Measurements from ENCODE around the gene DPP7. TPM values are rescaled to one million over a fixed set of nuclear protein-coding genes. Genes with fewer than 3 reads are reported as not detected.

The DPP7 gene
- total RNA-seq, 6 donors from 2014 or later, result 108 to 394 (median 229) TPM

- DNase-seq (no peak), ATAC-seq (ENCODE audit: low FRiP score in 2 of 2) (no peak)
- no peak for TF ChIP-seq POLR2AphosphoS5 (IDR thresholded peaks at IDR 0.05)
- no peak for TF ChIP-seq EP300 (IDR thresholded peaks at IDR 0.05)
- TF ChIP-seq, protein P1, sequence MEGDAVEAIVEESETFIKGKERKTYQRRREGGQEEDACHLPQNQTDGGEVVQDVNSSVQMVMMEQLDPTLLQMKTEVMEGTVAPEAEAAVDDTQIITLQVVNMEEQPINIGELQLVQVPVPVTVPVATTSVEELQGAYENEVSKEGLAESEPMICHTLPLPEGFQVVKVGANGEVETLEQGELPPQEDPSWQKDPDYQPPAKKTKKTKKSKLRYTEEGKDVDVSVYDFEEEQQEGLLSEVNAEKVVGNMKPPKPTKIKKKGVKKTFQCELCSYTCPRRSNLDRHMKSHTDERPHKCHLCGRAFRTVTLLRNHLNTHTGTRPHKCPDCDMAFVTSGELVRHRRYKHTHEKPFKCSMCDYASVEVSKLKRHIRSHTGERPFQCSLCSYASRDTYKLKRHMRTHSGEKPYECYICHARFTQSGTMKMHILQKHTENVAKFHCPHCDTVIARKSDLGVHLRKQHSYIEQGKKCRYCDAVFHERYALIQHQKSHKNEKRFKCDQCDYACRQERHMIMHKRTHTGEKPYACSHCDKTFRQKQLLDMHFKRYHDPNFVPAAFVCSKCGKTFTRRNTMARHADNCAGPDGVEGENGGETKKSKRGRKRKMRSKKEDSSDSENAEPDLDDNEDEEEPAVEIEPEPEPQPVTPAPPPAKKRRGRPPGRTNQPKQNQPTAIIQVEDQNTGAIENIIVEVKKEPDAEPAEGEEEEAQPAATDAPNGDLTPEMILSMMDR (IDR thresholded peaks at IDR 0.05), result no peak
- TF ChIP-seq POLR2A (IDR thresholded peaks at IDR 0.05), result no peak
- 78% methylated on average over 4 of the region's 4 CpGs for WGBS, 2 donors
- Histone ChIP-seq H3K27ac (no peak overlapping the region), H3K4me3 (no peak overlapping the region), H3K36me3 (no peaks in the 10 kb centered on the region), H3K4me1 (peaks cover 4 to 22% (median 7%) of the 10 kb centered on the region in 4 donors), H3K27me3 (peaks cover 0 to 31% (median 15%) of the 10 kb centered on the region in 4 donors), H3K9me3 (peaks cover 0 to 8% (median 2%) of the 10 kb centered on the region in 4 donors)
Observed at GRCh38 chr9:137134191-137134590, 19.7 kb upstream of the DPP7 start.

DNA sequence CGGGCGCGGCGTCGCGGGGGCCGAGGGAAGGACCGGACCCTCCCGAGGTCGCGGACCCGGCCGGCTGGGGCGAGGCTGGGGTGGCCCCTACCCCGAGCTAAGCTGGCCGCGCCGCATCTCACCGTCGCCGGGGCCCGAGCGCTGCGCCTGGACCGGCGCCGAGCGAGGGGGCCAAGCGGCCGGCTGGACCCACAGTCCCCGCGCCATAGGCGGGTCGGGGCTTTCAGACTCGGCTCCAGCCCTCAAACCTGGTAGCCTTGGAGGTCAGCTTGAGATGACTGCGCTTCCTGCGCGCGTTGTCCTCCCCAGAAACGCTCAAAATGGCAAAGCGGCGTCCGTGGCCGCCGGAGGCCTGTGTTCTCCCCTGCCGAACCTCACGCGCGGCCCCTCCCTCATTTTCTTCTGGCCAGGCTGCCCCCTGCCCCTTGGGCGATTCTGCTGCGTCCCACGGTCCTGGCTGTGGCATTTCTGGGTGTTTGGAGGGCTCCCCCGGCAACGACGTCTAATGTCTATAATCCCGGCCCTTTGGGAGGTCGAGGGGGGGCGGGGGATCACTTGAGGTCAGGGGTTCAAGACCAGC, 15.7 kb upstream of the DPP7 start:
- 11 to 22% methylated on average over 12 to 16 of the region's 58 CpGs for WGBS, 2 donors
- Histone ChIP-seq H3K36me3 (no peaks in the 10 kb centered on the region), H3K4me3 (peak overlapping the region; percentile 29 to 94 (median 75)), H3K4me1 (peaks cover 20 to 44% (median 32%) of the 10 kb centered on the region in 4 donors), H3K27ac (peak overlapping the region; percentile 72 to 85 (median 84)), H3K9me3 (peaks cover 0 to 8% (median 2%) of the 10 kb centered on the region in 4 donors), H3K27me3 (peaks cover 0 to 3% (median 0%) of the 10 kb centered on the region in 4 donors)
- no peak for TF ChIP-seq POLR2A (IDR thresholded peaks at IDR 0.05)
- TF ChIP-seq, protein P1 (IDR thresholded peaks at IDR 0.05), result no peak
- no peak for TF ChIP-seq EP300 (IDR thresholded peaks at IDR 0.05)
- TF ChIP-seq POLR2AphosphoS5 (IDR thresholded peaks at IDR 0.05), result no peak
- ATAC-seq (ENCODE audit: low FRiP score in 2 of 2) (no peak), DNase-seq (no peak)

- H3K4me1 ChIP-seq, result peaks cover 20 to 44% (median 32%) of the 10 kb centered on the region in 4 donors
- peak overlapping the region; percentile 72 to 85 (median 84) for H3K27ac ChIP-seq
- peak; percentile 97 to 99 for ATAC-seq (ENCODE audit: low FRiP score in 2 of 2)
- TF ChIP-seq POLR2AphosphoS5 (IDR thresholded peaks at IDR 0.05) (peak; percentile 51 to 75), POLR2A (IDR thresholded peaks at IDR 0.05) (peak in 1 of 4 donors; percentile 75), EP300 (IDR thresholded peaks at IDR 0.05) (no peak)
- TF ChIP-seq, protein P1 (IDR thresholded peaks at IDR 0.05), result peak in 3 of 6 experiments; percentile 5 to 18 (median 17)
- no peaks in the 10 kb centered on the region for H3K36me3 ChIP-seq
- H3K4me3 ChIP-seq, result peak overlapping the region; percentile 29 to 94 (median 75)
- peak; percentile 92 to 98 for DNase-seq
- peaks cover 0 to 3% (median 0%) of the 10 kb centered on the region in 4 donors for H3K27me3 ChIP-seq
- WGBS, 2 donors, result 2% methylated on average over 23 of the region's 86 CpGs; no CpG with 5 or more reads in 1 of the 2 donors
- peaks cover 0 to 8% (median 2%) of the 10 kb centered on the region in 4 donors for H3K9me3 ChIP-seq
Observed at GRCh38 chr9:137129456-137130175, 15.1 kb upstream of the DPP7 start.

- no peak for TF ChIP-seq POLR2A (IDR thresholded peaks at IDR 0.05)
- TF ChIP-seq, protein P1 (IDR thresholded peaks at IDR 0.05), result no peak
- TF ChIP-seq POLR2AphosphoS5 (IDR thresholded peaks at IDR 0.05), result no peak
- TF ChIP-seq EP300 (IDR thresholded peaks at IDR 0.05), result no peak
- peak in 1 of 2 donors; percentile 35 for DNase-seq
- 43 to 47% methylated on average over 19 to 21 of the region's 37 CpGs for WGBS, 2 donors
- Histone ChIP-seq H3K36me3 (no peaks in the 10 kb centered on the region), H3K9me3 (peaks cover 0 to 8% (median 2%) of the 10 kb centered on the region in 4 donors), H3K27me3 (peaks cover 0 to 3% (median 0%) of the 10 kb centered on the region in 4 donors), H3K27ac (peak overlapping the region; percentile 72 to 85 (median 84)), H3K4me1 (peaks cover 20 to 44% (median 32%) of the 10 kb centered on the region in 4 donors), H3K4me3 (peak overlapping the region; percentile 29 to 94 (median 75))
- peak in 1 of 2 donors; percentile 18 for ATAC-seq (ENCODE audit: low FRiP score in 2 of 2)
Observed at GRCh38 chr9:137128862-137129455, 14.4 kb upstream of the DPP7 start.

All from upper lobe of left lung (tissue), 6 donors.